ENCODE data around the gene GTF3A.
"Not testable (repeated sequence)": the region's sequence is repeated elsewhere in the genome, so short reads cannot be mapped to it uniquely, and the experiment has no call there.

GTF3A gene

GRCh38 chr13:27424246-27425157 is at the start of gene GTF3A:
Gene GTF3A, plus strand, starts transcription at chr13:27424619.
- peak; percentile 86 for DNase-seq (ENCODE audit: low spot score)

GRCh38 chr13:27374650-27375049 is 49.8 kb upstream of the GTF3A start:
- peak; percentile 82 for DNase-seq (ENCODE audit: low spot score)

- no peak for DNase-seq (ENCODE audit: low spot score)
Measured at GRCh38 chr13:27375686-27376326, 48.6 kb upstream of the GTF3A start.

GRCh38 chr13:27379126-27379525 is 45.3 kb upstream of the GTF3A start:
- DNase-seq (ENCODE audit: low spot score): no peak

GRCh38 chr13:27379694-27380641 is 44.5 kb upstream of the GTF3A start:
- DNase-seq (ENCODE audit: low spot score): peak; percentile 37

GRCh38 chr13:27381601-27382000 is 42.8 kb upstream of the GTF3A start:
- no peak for DNase-seq (ENCODE audit: low spot score)

- DNase-seq (ENCODE audit: low spot score): no peak
Measured at GRCh38 chr13:27383104-27383921, 41.1 kb upstream of the GTF3A start.

- DNase-seq (ENCODE audit: low spot score): no peak
Measured at GRCh38 chr13:27384285-27384684, 40.1 kb upstream of the GTF3A start.

GRCh38 chr13:27388241-27388640 is 36.2 kb upstream of the GTF3A start:
- no peak for DNase-seq (ENCODE audit: low spot score)

GRCh38 chr13:27389891-27390290 is 34.5 kb upstream of the GTF3A start:
- DNase-seq (ENCODE audit: low spot score): no peak

GRCh38 chr13:27391471-27391870 is 32.9 kb upstream of the GTF3A start:
- no peak for DNase-seq (ENCODE audit: low spot score)

GRCh38 chr13:27393101-27393500 is 31.3 kb upstream of the GTF3A start:
- DNase-seq (ENCODE audit: low spot score): no peak

GRCh38 chr13:27395007-27395510 is 29.4 kb upstream of the GTF3A start:
- no peak for DNase-seq (ENCODE audit: low spot score)

GRCh38 chr13:27396252-27396846 is 28.1 kb upstream of the GTF3A start:
- no peak for DNase-seq (ENCODE audit: low spot score)

- DNase-seq (ENCODE audit: low spot score): no peak
Measured at GRCh38 chr13:27398360-27398759, 26.1 kb upstream of the GTF3A start.

- not testable (repeated sequence) for DNase-seq (ENCODE audit: low spot score)
Measured at GRCh38 chr13:27400405-27400804, 24.0 kb upstream of the GTF3A start.

GRCh38 chr13:27401210-27401609 is 23.2 kb upstream of the GTF3A start:
- peak; percentile 40 for DNase-seq (ENCODE audit: low spot score)

- no peak for DNase-seq (ENCODE audit: low spot score)
Measured at GRCh38 chr13:27403203-27403678, 21.2 kb upstream of the GTF3A start.

GRCh38 chr13:27403727-27404385 is 20.6 kb upstream of the GTF3A start:
- no peak for DNase-seq (ENCODE audit: low spot score)

- no peak for DNase-seq (ENCODE audit: low spot score)
Measured at GRCh38 chr13:27404680-27405079, 19.7 kb upstream of the GTF3A start.

Measured in Ammon's horn (tissue), 1 donor.